GM12873 (cell line): ENCODE data around the gene IKZF3.

Source experiments
- CTCF ChIP-seq: IDR thresholded peaks from 2 replicates; pipeline ENCODE4 v1.5.1; 2012; ENCODE audit warnings: low read depth, mild to moderate bottlenecking, moderate library complexity, low read length, control low read depth; ENCODE audit not compliant: insufficient read depth; ENCODE audit errors: missing control alignments

Gene IKZF3

GRCh38 chr17:39834017-39834416 lies 30.1 kb downstream of the IKZF3 start:
- no peak for TF ChIP-seq CTCF

- no peak for TF ChIP-seq CTCF
Measured at GRCh38 chr17:39831588-39831987, 32.5 kb downstream of the IKZF3 start.

GRCh38 chr17:39828443-39828842 lies 35.7 kb downstream of the IKZF3 start:
- no peak for TF ChIP-seq CTCF

GRCh38 chr17:39826334-39826733 lies 37.8 kb downstream of the IKZF3 start:
- TF ChIP-seq CTCF: no peak

- no peak for TF ChIP-seq CTCF
Measured at GRCh38 chr17:39823407-39824054, 40.6 kb downstream of the IKZF3 start.

GRCh38 chr17:39822051-39822451 lies 42.1 kb downstream of the IKZF3 start:
- no peak for TF ChIP-seq CTCF

- no peak for TF ChIP-seq CTCF
Measured at GRCh38 chr17:39820987-39821386, 43.1 kb downstream of the IKZF3 start.
